ENCODE data around the gene RSU1.
"Not testable (repeated sequence)": the region's sequence is repeated elsewhere in the genome, so short reads cannot be mapped to it uniquely, and the experiment has no call there.

RSU1 gene

DNA sequence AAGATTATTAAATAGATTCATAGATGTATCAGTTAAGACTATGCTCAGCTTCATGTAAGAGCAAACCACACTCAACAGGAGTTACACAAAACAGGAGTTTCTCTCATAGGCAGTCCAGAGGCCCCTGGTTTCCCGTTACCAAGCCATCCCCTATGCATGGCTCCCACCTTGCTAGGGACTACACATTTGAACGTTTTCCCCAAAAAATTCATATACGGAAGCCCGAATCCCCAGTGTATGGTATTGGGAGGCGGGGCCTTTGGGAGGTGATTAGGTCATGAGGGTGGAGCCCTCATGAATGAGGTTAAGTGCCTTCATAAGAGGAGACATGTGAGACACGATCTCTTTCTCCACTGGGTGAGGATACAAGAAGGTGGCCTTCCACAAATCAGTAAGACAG is 29.1 kb downstream of the RSU1 start:
- in situ Hi-C loops (cut with MboI; ENCODE audit: low sequenced_read_pairs) = no loop called here

GRCh38 chr10:16787361-16787791 is 29.8 kb downstream of the RSU1 start:
- in situ Hi-C loops (cut with MboI; ENCODE audit: low sequenced_read_pairs) = no loop called here

DNA sequence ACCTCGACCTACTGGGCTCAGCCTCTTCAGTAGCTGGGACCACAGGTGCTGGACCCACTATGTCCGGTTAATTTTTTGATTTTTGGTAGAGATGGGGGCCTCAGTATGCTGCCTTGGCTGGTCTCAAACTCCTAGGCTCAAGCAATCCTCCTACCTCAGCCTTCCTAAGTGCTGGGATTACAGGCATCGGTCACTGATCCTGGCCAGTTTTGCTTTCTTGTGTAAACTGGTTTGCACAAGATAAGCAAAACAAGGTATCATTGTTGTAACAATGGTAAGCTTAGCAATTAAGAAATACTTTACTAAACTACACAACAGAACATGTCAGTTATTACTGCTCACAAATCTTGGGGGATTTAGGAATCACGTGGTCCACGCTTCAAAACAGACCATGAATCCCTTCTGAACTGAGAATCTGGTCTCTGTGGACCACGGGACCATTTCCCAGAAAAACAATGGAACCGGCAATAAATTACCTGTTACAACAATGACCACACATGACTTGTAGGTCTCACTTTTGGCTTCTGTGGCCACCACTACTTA is 36.8 kb downstream of the RSU1 start:
- in situ Hi-C loops (cut with MboI; ENCODE audit: low sequenced_read_pairs) = no loop called here

- in situ Hi-C loops (cut with MboI; ENCODE audit: low sequenced_read_pairs) = no loop called here
These were observed 37.8 kb downstream of the RSU1 start for GRCh38 chr10:16779384-16779915.

- in situ Hi-C loops (cut with MboI; ENCODE audit: low sequenced_read_pairs) = no loop called here
These were observed 39.5 kb downstream of the RSU1 start for GRCh38 chr10:16777473-16778370.

- in situ Hi-C loops (cut with MboI; ENCODE audit: low sequenced_read_pairs) = no loop called here
These were observed 40.3 kb downstream of the RSU1 start for GRCh38 chr10:16776896-16777295.

DNA sequence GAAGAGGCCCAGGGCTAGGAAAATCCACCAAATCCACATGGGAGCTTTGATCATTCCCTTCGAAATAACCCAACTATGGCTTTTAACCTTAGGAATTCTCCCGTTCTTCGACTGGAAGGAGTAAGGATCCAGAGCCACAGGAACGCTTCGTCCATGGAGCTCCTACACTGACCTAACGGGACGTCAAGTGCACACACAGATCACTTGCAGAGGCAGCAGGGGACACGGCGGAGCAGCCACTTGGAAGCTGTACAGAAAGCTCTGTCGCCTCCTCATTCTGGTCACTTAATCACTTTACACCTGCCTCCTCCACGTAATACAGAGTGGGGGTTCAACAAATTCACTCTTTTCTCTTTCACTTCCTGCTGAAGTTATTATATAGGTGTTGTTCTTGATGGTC is 43.9 kb downstream of the RSU1 start:
- in situ Hi-C loops (cut with MboI; ENCODE audit: low sequenced_read_pairs) = no loop called here

DNA sequence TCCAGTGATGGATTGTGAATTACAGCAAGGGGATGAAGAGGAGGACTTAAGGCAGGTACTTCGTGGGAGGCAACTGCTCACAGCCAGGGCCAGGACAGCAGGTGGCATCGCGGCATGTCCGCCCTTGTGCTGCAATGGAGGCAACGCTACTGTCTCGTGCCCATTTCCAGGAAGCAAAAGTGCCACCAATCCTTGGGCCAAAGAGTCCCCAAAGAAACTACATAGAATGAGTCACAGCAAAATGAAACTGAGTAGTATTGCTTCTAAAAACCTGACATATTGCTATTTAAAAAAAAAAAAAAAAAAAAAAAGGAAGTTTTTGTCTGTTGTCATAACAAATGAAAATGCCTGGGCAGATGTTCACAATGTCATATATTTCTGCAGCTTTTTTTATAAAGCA is 46.6 kb downstream of the RSU1 start:
- in situ Hi-C loops (cut with MboI; ENCODE audit: low sequenced_read_pairs) = no loop called here

DNA sequence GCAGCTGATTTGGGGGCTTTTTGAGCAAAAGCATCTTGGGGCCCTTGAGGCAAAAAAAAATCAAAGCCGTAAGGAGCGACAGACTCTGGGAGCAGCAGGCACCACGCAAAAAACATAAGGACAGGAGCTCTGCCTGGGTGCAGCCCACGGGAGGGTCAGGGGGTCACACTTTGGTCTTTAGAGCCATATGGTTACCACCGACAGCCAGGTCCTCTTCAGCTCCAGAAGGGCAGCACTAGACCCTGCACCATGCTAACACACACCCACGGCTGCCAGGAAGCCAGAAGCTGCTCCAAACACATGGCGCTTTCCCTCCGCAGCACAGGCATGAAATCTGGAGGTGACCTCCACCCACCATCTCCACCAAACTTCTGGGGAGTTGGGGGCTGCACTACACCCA is 47.1 kb downstream of the RSU1 start:
- in situ Hi-C loops (cut with MboI; ENCODE audit: low sequenced_read_pairs) = no loop called here

DNA sequence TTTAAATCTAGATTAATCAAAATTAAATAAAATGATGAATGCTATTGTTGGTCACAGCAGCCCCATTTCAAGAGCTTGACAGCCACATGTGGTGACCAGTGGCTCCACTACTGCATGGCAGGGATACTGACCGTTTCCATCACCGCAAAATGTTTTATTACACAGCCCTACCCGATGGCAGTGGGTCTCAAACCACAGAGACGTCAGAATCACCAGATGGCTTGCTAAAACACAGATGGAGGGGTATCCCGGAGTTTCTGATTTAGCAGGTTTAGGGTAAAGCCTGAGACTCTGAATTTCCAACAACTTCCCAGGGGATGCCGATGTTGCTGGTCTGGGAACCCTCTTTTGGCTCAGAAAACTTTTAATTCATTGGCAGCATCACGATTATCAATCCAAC is 47.9 kb downstream of the RSU1 start:
- in situ Hi-C loops (cut with MboI; ENCODE audit: low sequenced_read_pairs) = no loop called here

DNA sequence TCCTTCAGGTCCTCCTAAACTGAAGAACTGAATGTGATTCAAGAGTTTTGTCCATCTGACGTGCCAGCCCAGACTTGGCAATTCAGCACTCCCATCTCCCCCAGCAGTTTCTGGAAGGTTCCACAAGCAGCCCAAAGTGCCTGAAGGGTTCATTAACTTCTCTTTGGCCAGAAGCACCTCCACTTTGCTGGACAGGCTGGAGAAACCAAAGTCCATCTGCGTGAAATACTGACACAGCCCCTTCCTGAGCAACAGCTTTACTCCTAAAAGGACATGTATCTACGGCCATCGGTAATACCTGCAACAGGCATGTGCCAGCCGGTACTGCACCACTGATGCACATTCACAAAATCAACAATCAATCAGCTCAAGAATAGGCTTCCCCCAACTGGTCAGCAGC is 48.5 kb downstream of the RSU1 start:
- in situ Hi-C loops (cut with MboI; ENCODE audit: low sequenced_read_pairs) = no loop called here

GRCh38 chr10:16765509-16766375 is 51.5 kb downstream of the RSU1 start:
- in situ Hi-C loops (cut with MboI; ENCODE audit: low sequenced_read_pairs) = no loop called here

DNA sequence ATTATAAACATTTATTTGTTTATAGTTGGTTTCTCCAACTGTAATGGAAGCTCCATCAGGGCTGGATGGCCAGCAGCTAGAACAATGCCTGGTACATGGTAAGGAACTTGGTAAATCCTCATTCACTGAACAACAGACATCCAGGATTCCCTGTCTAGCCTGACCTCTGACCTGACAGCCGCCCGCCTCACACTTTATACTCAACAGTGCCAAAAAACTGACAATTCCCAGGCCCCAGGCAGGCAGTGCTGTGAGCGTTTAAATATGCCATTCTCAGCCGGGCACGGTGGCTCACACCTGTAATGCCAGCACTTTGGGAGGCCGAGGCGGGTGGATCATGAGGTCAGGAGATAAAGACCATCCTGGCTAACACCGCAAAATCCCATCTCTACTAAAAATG is 55.9 kb downstream of the RSU1 start:
- in situ Hi-C loops (cut with MboI; ENCODE audit: low sequenced_read_pairs) = no loop called here

DNA sequence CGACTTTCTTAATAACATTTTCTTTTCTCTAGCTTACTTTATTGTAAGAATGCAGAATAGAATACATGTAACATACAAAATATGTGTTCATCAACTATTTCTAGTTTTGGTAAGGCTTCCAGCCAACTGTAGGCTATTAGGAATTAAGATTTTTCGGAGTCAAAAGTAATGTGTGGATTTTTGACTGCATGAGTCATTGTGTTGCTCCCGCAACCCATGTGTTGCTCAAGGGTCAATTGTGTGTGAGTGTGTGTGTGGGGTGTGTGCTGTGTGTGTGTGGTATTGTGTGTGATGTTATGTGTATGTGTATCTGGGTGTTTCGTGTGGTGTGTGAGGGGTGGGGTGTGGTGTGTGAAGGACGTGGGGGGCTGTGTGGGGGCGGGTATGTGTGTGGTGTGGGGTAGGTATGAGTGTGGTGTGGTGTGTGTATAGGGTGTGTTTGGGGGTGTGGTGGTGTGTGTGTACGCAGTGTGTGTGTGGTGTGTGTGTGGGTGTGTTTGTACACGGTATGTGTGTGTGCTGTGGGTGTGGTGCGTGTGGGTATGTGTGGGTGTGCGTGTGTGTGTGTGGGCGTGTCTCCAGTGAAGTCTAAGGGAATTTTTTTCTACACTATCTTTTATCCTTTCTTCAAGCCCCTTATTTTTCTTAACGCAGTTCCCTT is 60.5 kb downstream of the RSU1 start:
- in situ Hi-C loops (cut with MboI; ENCODE audit: low sequenced_read_pairs) = no loop called here

DNA sequence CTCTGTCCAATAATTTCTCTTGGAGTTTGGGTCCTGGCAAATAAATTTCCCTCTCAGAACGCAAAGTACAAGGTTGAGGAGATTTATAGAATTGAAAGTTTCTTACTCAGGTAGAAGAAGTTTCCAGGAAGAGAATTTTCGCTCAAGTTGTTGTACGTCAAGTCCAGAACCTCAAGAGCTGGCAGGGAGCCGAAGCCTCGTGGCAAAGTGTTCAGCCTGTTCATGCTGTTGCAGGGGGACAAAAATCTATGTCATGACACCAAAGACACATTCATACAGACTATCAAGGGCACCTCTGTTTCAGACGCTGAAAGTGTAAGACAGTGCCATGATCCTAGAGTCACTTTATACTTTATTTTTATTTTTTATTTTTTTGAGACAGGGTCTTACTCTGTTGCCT is 62.5 kb downstream of the RSU1 start:
- in situ Hi-C loops (cut with MboI; ENCODE audit: low sequenced_read_pairs) = no loop called here

DNA sequence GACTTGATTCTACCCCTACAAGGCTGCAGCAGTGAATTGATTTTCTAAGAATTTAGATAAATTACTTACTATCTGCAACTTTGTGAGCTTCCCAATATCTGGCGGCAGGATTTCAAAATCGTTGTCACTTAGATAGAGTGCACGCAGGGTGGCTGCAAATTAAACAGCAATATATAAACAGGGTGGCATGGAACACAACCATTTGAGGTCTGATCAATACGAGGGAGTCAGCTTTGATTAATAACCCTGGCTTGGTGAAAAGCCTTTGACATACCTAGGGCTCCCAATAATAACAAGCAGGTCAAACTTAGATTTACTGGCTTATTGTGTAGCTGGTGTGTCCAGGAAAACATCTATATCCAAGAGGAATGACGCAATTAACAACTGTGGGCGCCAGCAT is 64.4 kb downstream of the RSU1 start:
- in situ Hi-C loops (cut with MboI; ENCODE audit: low sequenced_read_pairs) = not testable (repeated sequence)

- in situ Hi-C loops (cut with MboI; ENCODE audit: low sequenced_read_pairs) = no loop called here
These were observed 65.1 kb downstream of the RSU1 start for GRCh38 chr10:16752099-16752498.

- in situ Hi-C loops (cut with MboI; ENCODE audit: low sequenced_read_pairs) = no loop called here
These were observed 66.0 kb downstream of the RSU1 start for GRCh38 chr10:16751244-16751643.

DNA sequence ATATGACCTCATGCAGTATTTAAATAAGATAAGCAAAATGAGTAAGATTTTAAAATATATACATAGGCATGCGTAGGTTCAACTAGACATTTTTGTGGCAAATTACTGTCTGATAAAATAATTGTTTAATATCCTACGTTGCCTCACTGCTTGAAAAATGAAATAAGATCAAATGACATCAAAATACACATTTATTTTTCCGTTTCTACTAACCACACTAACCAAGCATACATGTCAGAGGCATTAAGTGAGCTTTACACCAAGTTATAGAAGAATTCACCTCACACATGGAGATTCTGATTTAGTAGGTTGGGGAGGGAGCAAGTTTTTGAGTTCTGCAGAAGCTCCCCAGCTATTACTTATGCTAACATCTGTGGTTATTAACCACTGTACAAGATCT is 66.8 kb downstream of the RSU1 start:
- in situ Hi-C loops (cut with MboI; ENCODE audit: low sequenced_read_pairs) = no loop called here

GRCh38 chr10:16748749-16749148 is 68.5 kb downstream of the RSU1 start:
- in situ Hi-C loops (cut with MboI; ENCODE audit: low sequenced_read_pairs) = no loop called here

- in situ Hi-C loops (cut with MboI; ENCODE audit: low sequenced_read_pairs) = no loop called here
These were observed 70.4 kb downstream of the RSU1 start for GRCh38 chr10:16746856-16747255.
